CD4-positive, alpha-beta T cell (primary cell): ENCODE measurements around the gene LRPPRC. TPM values are rescaled to one million over a fixed set of nuclear protein-coding genes. Genes with fewer than 3 reads are reported as not detected.

Source experiments
- ATAC-seq: fragments of 200-7000 bp; cut with Tn5 transposase; one replicate; pipeline ENCODE4 v1.10.0; 2022; ENCODE audit warnings: mild to moderate bottlenecking; ENCODE audit not compliant: poor library complexity
- CTCF ChIA-PET: fragments of 350-600 bp; sonication (Branson Sonifier 250); formaldehyde crosslinking; loops from one replicate; lab custom pipeline; 2021; ENCODE audit warnings: antibody characterized with exemption, inconsistent platforms; lab: Charles Lee
- POLR2A ChIA-PET: fragments of 350-600 bp; sonication (Branson Sonifier 250); formaldehyde crosslinking; loops from one replicate; lab custom pipeline; 2021; ENCODE audit warnings: antibody characterized with exemption, inconsistent platforms; lab: Charles Lee
- DNase-seq, 14 experiments: peaks; one replicate each; pipeline ENCODE4 v3.0.0-alpha.2; 2013 to 2020; ENCODE audit warnings: mixed read lengths in 2 of 14
- H3K27ac ChIP-seq, 2 donors: one replicate each; pipeline versions ENCODE4 v1.5.1 to v1.7.0; 2013; ENCODE audit warnings: low read length in 2 of 2, low read depth in 1 of 2, mild to moderate bottlenecking in 1 of 2
- H3K27me3 ChIP-seq, 2 experiments: 1 replicate in 1 of 2; 2 replicates in 1 of 2; pipeline versions ENCODE4 v1.6.1 to v1.7.0; 2013; ENCODE audit warnings: low read length in 2 of 2, control low read depth in 1 of 2, mild to moderate bottlenecking in 1 of 2, moderate library complexity in 1 of 2; ENCODE audit not compliant: insufficient read depth in 2 of 2, control insufficient read depth in 1 of 2
- H3K36me3 ChIP-seq: one replicate; pipeline ENCODE4 v1.6.1; 2013; ENCODE audit warnings: low read length, control low read depth; ENCODE audit not compliant: insufficient read depth
- H3K4me1 ChIP-seq: one replicate; pipeline ENCODE4 v1.6.1; 2013; ENCODE audit warnings: low read length, control low read depth; ENCODE audit not compliant: insufficient read depth
- H3K4me3 ChIP-seq: one replicate; pipeline ENCODE4 v1.5.1; 2013; ENCODE audit warnings: mild to moderate bottlenecking, low read length, moderate library complexity
- H3K9me3 ChIP-seq, 2 experiments: 1 replicate in 1 of 2; 2 replicates in 1 of 2; pipeline versions ENCODE4 v1.6.1 to v1.7.0; 2013; ENCODE audit warnings: low read length in 2 of 2, mild to moderate bottlenecking in 2 of 2, control low read depth in 1 of 2, moderate library complexity in 1 of 2; ENCODE audit not compliant: control insufficient read depth in 1 of 2, insufficient read depth in 1 of 2
- H3K27ac Mint-ChIP-seq: one replicate; pipeline ENCODE4 v1.8.0; 2020; ENCODE audit warnings: mixed read lengths
- H3K27me3 Mint-ChIP-seq: one replicate; pipeline ENCODE4 v1.8.0; 2021; ENCODE audit warnings: mixed read lengths
- H3K36me3 Mint-ChIP-seq: one replicate; pipeline ENCODE4 v1.8.0; 2021; ENCODE audit warnings: low read depth, mixed read lengths
- H3K4me1 Mint-ChIP-seq: one replicate; pipeline ENCODE4 v1.8.0; 2021; ENCODE audit warnings: low read depth, mixed read lengths
- H3K4me3 Mint-ChIP-seq: one replicate; pipeline ENCODE4 v1.8.0; 2020; ENCODE audit warnings: mild to moderate bottlenecking, mixed read lengths
- H3K9me3 Mint-ChIP-seq: one replicate; pipeline ENCODE4 v1.8.0; 2020; ENCODE audit warnings: mixed read lengths
- CTCF ChIP-seq: fragments of 200-600 bp; IDR thresholded peaks from one replicate; pipeline ENCODE4 v1.8.0; 2022; ENCODE audit warnings: antibody characterized with exemption, mild to moderate bottlenecking
- intact Hi-C, 2 experiments: fragments of 100-400 bp; cut with DNase I in 1 of 2; cut with micrococcal nuclease in 1 of 2; formaldehyde crosslinking; loops; one replicate each; pipeline versions ENCODE4 v1.15.1 to v1.9.0; 2023 to 2025; cut with DNase I, micrococcal nuclease
- total RNA-seq, 174 experiments: library from RNA in 2 of 174; stranded (reverse) in 2 of 174; gene quantifications; one replicate each; pipeline ENCODE4 v1.2.3 and lab custom pipeline; 2021 to 2026

Gene LRPPRC
- total RNA-seq, 2 experiments from 2014 or later = 55.2 to 55.4 TPM

GRCh38 chr2:43855292-43855691 lies 140.5 kb downstream of the LRPPRC start:
- intact Hi-C loops = no loop called here
- H3K27me3 ChIP-seq = peaks cover 10 to 41% of the 10 kb centered on the region in 2 experiments
- POLR2A ChIA-PET = no interaction called here
- H3K4me1 ChIP-seq = no peaks in the 10 kb centered on the region
- DNase-seq = no peak
- Mint-ChIP-seq H3K27ac (no peak overlapping the region), H3K36me3 (no peaks in the 10 kb centered on the region), H3K4me3 (no peak overlapping the region), H3K27me3 (peaks cover 69% of the 10 kb centered on the region), H3K4me1 (no peaks in the 10 kb centered on the region), H3K9me3 (no peaks in the 10 kb centered on the region)
- peaks cover 0 to 8% of the 10 kb centered on the region in 2 experiments for H3K9me3 ChIP-seq
- TF ChIP-seq CTCF = no peak
- CTCF ChIA-PET = no interaction called here
- ATAC-seq = no peak
- no peak overlapping the region for H3K27ac ChIP-seq
- H3K36me3 ChIP-seq = no peaks in the 10 kb centered on the region
- no peak overlapping the region for H3K4me3 ChIP-seq

- Mint-ChIP-seq H3K9me3 (no peaks in the 10 kb centered on the region), H3K4me1 (no peaks in the 10 kb centered on the region), H3K27ac (no peak overlapping the region), H3K27me3 (peaks cover 65% of the 10 kb centered on the region), H3K36me3 (no peaks in the 10 kb centered on the region), H3K4me3 (no peak overlapping the region)
- ChIA-PET CTCF (no interaction called here), POLR2A (interaction anchor here (0.7 kb wide), 1 partner anchor 273 kb away, joined by 3 read pairs; no protein-coding TSS in a partner anchor)
- H3K9me3 ChIP-seq = peaks cover 0 to 8% of the 10 kb centered on the region in 2 experiments
- H3K4me3 ChIP-seq = no peak overlapping the region
- no peak for TF ChIP-seq CTCF
- intact Hi-C loops = no loop called here
- H3K36me3 ChIP-seq = no peaks in the 10 kb centered on the region
- no peak overlapping the region for H3K27ac ChIP-seq
- H3K27me3 ChIP-seq = peaks cover 11 to 35% of the 10 kb centered on the region in 2 experiments
- no peaks in the 10 kb centered on the region for H3K4me1 ChIP-seq
- ATAC-seq (no peak), DNase-seq (no peak)
Measured at GRCh38 chr2:43854671-43855070, 141.1 kb downstream of the LRPPRC start.

DNA sequence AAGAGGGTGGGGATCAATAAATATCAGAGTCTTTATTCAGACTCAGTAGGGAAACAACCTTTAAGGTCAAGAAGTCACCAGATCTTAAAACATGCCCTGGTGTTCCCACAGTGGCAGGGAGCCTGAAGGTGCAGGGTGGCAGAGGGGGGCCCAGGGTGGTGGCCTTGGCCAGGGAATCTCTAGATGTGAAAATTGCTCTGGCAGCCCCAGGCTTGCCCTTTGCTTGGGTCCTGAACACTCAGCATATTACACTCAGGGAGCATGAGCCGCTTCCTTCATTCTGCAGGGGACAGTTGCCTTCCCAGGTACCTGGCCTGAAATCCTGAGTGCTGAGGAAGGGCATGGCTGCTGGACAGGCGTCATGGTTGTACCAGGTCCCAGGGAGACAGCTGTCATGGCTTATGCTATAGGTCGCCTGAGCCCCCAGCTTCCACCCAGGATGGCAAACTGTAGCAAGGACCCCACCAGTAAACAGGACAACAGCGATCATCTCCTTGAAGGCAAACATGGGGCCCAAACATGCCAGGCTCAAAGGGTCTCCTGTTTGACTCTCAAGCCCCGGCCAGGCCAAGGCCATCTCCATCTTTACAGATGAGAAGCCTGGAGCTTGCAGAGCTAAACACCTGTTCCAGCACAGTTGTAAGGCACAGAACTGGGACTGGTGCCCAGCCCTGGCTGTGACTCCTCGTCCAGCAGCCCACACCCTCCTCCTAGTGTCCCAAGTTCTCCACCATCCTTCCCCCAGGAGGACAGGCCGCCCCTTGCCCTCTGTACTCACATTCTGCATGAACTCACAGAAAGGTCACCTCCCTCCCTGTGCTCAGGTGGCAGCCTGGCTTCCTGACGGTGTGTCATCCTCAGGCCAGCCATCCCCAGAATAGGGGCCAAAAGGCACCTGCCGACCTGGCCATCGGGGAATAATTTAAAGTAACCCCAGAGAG lies 142.4 kb downstream of the LRPPRC start:
- intact Hi-C loops = no loop called here
- Mint-ChIP-seq H3K27me3 (peaks cover 59% of the 10 kb centered on the region), H3K36me3 (no peaks in the 10 kb centered on the region), H3K4me1 (no peaks in the 10 kb centered on the region), H3K4me3 (no peak overlapping the region), H3K27ac (no peak overlapping the region), H3K9me3 (no peaks in the 10 kb centered on the region)
- ChIA-PET POLR2A (interaction anchor here (0.7 kb wide), 1 partner anchor 274 kb away, joined by 3 read pairs; no protein-coding TSS in a partner anchor), CTCF (interaction anchor here (0.6 kb wide), 1 partner anchor 1435 kb away, joined by 3 read pairs; no protein-coding TSS in a partner anchor)
- H3K27ac ChIP-seq = no peak overlapping the region
- ATAC-seq (no peak), DNase-seq (no peak)
- no peaks in the 10 kb centered on the region for H3K4me1 ChIP-seq
- no peaks in the 10 kb centered on the region for H3K36me3 ChIP-seq
- peaks cover 0 to 8% of the 10 kb centered on the region in 2 experiments for H3K9me3 ChIP-seq
- no peak overlapping the region for H3K4me3 ChIP-seq
- peaks cover 14 to 28% of the 10 kb centered on the region in 2 experiments for H3K27me3 ChIP-seq
- TF ChIP-seq CTCF = no peak
